GM18505 (cell line): ENCODE measurements around the gene AIG1.
"Not testable (repeated sequence)": the region's sequence is repeated elsewhere in the genome, so short reads cannot be mapped to it uniquely, and the experiment has no call there.

ENCODE experiments used
- ATAC-seq: cut with Tn5 transposase; IDR thresholded peaks from one replicate; pipeline ENCODE4 v1.9.1; 2021; ENCODE audit not compliant: unreplicated experiment
- POLR2A ChIP-seq: IDR thresholded peaks from 4 replicates; pipeline ENCODE4 v1.6.1; 2011; ENCODE audit warnings: borderline replicate concordance; ENCODE audit not compliant: insufficient read depth, insufficient read length; ENCODE audit errors: extremely low read depth

The AIG1 gene

DNA sequence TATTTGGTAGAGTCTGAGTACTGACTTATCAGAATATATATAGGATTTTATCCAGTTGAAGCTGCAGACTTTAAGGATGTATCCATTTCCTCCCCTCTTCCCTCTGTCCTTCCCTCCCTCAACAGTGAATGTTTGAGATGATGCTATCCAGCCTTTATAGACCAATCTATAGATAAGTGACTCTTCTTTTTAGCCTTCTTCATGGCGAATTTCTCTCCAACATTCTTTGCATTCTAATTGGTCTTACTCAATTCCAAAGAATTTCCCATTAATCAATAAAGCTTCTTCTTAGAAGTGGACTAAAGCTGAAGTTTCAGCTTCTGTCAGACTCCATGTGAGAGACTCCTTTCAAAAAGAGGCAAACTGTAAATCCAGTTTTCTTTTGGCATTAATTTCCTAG lies 99.3 kb downstream of the AIG1 start:
- ATAC-seq = no peak
- TF ChIP-seq POLR2A = no peak

DNA sequence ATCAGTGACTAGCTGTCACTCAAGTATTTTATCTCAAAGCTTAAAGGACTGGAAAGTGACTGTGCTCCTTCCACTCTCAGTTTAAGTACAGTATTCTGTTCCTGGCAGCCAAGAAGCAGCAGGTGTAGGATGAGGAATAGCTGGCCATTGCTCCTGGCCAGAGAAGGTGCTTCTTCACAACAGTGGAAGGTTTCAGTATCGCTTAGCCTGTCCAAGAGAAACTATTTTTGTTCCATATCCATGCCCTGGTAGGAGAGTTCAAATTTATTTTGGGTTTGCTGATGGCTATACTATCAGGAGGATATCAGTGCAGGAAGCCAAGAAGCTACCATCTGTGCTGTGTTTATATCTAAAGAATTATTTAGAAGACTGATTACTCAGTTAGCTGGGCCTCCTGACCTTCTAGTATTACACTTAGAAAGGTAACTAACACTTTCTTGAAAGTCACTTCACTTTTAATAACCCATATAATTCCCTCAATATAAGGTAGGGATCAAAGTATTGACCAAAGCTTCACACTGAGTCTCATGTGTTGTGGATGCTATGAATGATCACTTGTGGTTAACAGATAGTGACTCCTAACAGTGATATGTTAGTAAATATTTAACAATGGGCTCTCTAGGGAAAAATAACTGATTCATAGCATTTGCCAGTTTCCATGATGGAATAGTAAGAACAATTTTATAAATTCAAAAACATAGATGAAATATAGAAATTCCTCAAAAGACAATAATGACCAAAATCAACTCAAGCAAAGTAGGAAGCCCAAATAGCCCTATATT lies 99.9 kb downstream of the AIG1 start:
- no peak for ATAC-seq
- no peak for TF ChIP-seq POLR2A

GRCh38 chr6:143163621-143164020 lies 102.9 kb downstream of the AIG1 start:
- no peak for ATAC-seq
- no peak for TF ChIP-seq POLR2A

DNA sequence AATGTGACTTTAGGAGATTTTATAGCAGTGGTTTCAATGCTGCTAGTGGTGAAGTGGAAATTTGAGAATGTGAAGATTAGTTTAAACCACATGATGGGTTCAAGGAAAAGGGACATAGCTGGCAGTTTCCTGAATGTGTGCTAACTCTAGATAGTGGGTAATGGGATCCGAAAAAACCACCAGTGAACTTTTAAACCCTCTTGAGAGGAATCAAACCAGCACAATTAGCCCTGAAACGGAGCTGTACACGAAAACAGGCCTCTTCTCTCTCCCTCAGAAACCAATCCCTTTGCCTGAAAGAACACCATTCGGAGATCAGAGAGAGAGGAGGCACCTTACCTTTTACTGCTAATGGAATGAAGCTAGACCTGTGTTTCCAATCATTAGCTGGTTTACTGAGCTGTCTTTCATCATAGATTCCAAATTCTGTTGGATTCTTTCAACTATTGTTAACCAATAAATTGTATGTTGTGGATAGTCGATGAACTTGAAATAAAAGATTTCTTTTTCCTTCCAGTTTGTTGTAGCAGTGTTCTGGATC lies 103.9 kb downstream of the AIG1 start:
- ATAC-seq = no peak
- TF ChIP-seq POLR2A = no peak

- no peak for TF ChIP-seq POLR2A
- no peak for ATAC-seq
Observed at GRCh38 chr6:143165315-143165855, 104.7 kb downstream of the AIG1 start.

- no peak for ATAC-seq
- no peak for TF ChIP-seq POLR2A
Observed at GRCh38 chr6:143166247-143166695, 105.6 kb downstream of the AIG1 start.

GRCh38 chr6:143167224-143167623 lies 106.5 kb downstream of the AIG1 start:
- TF ChIP-seq POLR2A = no peak
- no peak for ATAC-seq

DNA sequence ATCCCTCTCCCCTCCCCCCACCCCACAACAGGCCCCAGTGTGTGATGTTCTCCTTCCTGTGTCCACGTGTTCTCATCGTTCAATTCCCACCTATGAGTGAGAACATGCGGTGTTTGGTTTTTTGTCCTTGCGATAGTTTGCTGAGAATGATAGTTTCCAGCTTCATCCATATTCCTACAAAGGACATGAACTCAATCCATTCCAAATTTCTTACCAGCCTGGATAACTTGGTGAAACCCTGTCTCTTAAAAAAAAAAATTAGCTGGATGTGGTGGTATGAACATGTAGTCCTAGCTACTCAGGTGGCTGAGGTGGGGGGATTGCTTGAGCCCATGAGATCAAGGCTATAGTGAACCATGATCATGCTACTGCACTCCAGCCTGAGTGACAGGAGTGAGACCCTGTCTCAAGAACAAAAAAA lies 107.7 kb downstream of the AIG1 start:
- not testable (repeated sequence) for ATAC-seq

- TF ChIP-seq POLR2A = no peak
Observed at GRCh38 chr6:143169440-143169839, 108.8 kb downstream of the AIG1 start.

DNA sequence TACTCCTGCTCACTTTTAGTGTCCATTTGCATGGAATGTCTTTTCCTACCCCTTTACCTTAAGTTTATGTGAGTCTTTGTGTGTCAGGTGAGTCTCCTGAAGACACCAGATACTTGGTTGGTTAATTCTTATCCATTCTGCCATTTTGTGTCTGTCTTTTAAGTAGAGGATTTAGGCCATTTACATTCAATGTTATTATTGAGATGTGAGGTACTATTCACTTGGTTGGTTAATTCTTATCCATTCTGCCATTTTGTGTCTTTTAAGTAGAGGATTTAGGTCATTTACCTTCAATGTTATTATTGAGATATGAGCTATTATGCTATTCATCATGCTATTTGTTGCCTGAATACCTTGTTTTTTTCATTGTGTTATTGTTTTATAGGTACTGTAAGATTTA lies 113.8 kb downstream of the AIG1 start:
- TF ChIP-seq POLR2A = no peak

More at GRCh38 chr6:143169440-143169839, 108.8 kb downstream of the AIG1 start:
- ATAC-seq = no peak

GRCh38 chr6:143174951-143175350 lies 114.3 kb downstream of the AIG1 start:
- no peak for ATAC-seq
- no peak for TF ChIP-seq POLR2A

More for the DNA sequence above, 113.8 kb downstream of the AIG1 start:
- no peak for ATAC-seq

GRCh38 chr6:143176090-143177021 lies 115.7 kb downstream of the AIG1 start:
- no peak for TF ChIP-seq POLR2A
- no peak for ATAC-seq

GRCh38 chr6:143177706-143178105 lies 117.0 kb downstream of the AIG1 start:
- no peak for ATAC-seq

DNA sequence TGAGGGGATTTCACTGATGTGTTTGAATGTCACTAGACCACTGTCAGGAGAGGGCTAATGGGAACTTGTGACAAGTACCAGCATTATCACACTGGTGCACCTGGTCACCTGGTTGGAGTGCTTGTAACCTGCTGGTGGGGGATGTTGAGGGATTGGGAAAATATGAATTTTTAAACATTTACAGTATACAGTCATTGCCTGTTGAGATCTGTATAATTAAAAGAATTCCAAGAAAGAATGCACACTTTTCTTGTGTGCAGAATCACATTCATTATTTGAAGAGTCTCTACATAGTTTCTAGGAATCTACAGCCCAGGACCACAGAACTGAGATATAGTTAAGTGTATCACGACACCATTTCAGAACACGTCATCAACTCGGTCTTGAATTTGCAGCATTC lies 118.4 kb downstream of the AIG1 start:
- no peak for TF ChIP-seq POLR2A
- ATAC-seq = no peak

More at GRCh38 chr6:143177706-143178105, 117.0 kb downstream of the AIG1 start:
- no peak for TF ChIP-seq POLR2A
